Measurements from ENCODE around the gene FITM1. TPM values are rescaled to one million over a fixed set of nuclear protein-coding genes. Genes with fewer than 3 reads are reported as not detected.

FITM1 gene
- total RNA-seq, 2 donors from 2014 or later = 74.3 to 180 TPM

DNA sequence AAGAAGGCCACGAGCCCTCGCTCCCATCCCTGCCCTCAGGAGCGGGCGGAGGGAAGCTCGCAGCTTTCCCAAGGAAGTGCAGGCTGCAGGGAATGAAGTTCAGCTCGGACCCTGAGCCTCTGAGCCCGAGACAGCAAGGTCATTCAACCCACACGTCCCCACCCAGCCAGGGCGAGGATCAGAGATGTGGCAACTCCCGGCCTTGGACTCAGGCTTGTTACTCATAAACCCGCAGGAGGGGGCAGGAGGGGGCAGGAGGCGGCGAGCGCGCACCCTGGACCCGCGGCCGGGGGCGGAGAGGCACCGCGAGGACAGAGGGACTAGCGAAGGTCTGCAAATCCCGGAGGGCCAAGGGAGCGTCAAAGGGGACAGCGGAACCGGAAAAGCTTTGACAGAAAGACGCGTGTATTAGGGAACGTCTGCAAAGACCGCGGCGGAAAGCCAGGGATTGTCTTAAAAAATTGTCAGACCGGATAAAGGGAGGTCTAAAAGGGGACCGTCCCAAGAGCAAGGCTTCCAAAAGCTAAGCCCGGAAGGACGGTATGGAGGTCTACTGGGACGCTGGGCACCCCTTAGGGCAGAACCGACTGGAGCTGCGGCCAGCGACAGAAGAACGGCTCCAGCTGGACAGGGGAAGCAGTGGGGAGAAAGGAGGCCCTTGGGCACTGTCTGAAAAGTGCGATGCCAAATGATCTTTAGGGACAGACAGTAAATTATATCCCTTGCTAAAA lies 16.5 kb upstream of the FITM1 start:
- Histone ChIP-seq H3K4me1 (peaks cover 0 to 25% of the 10 kb centered on the region in 2 donors), H3K9me3 (no peaks in the 10 kb centered on the region), H3K27me3 (no peaks in the 10 kb centered on the region), H3K36me3 (peaks cover 20% of the 10 kb centered on the region), H3K4me3 (peak overlapping the region; percentile 66 to 69), H3K27ac (peak overlapping the region; percentile 95 to 98)
- peak; percentile 96 for DNase-seq (ENCODE audit: low spot score)
- TF ChIP-seq, protein P1, sequence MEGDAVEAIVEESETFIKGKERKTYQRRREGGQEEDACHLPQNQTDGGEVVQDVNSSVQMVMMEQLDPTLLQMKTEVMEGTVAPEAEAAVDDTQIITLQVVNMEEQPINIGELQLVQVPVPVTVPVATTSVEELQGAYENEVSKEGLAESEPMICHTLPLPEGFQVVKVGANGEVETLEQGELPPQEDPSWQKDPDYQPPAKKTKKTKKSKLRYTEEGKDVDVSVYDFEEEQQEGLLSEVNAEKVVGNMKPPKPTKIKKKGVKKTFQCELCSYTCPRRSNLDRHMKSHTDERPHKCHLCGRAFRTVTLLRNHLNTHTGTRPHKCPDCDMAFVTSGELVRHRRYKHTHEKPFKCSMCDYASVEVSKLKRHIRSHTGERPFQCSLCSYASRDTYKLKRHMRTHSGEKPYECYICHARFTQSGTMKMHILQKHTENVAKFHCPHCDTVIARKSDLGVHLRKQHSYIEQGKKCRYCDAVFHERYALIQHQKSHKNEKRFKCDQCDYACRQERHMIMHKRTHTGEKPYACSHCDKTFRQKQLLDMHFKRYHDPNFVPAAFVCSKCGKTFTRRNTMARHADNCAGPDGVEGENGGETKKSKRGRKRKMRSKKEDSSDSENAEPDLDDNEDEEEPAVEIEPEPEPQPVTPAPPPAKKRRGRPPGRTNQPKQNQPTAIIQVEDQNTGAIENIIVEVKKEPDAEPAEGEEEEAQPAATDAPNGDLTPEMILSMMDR (IDR thresholded peaks at IDR 0.05) = peak in 1 of 2 donors; percentile 7

DNA sequence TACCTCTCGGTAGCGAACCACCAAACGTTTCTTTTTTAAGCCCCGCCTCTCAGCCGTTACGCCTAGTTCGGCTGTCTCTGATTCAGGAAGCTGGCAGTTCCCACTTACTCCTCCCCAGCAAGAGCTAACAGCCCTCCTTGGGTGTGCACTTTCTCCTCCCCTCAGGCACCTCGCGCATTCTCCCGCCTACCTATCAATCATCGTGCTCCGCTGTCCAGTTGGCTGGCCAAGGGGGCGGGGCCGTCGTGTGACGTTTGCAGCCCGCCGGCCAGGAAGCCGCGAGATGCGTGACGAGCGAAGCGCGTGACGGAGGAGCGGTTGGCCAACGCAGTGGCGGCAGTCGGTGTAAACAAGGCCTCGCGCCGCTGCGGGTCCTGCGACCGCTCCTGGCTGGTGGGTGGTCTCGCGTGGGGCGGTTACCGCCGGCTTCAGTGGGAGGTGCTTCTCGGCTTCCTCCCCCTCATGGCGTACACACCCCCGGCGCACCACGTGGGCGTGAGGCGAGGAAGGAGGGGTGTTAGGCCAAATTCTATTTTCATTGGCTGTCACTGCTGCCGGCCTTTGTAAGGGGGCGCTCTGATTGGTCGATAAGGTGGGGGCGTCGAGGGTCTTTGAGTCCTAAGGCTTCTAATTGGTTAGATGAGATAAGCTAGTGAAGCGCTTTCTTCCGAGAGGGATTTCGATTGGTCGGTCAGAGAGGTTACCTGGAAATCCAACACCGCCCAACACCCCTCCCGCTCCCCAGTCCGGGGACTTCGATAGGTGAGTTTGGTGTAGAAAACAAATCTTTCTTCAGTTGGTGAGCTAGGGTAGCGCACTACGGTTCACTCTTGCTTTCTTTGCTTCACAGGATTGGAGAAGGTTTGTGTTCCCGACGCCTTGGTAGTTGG lies 15.7 kb upstream of the FITM1 start, which contains the start of the genes DCAF11 and NRL:
Gene DCAF11 (plus strand): TSS at position 246 of the 890 bp plus-strand sequence. CDS start 818 bp downstream, outside the sequence.
Gene NRL (minus strand): TSS at position 418 of the 890 bp plus-strand sequence. CDS start 32,101 bp downstream, outside the sequence.
- H3K36me3 ChIP-seq = peaks cover 28% of the 10 kb centered on the region
- peaks cover 0 to 22% of the 10 kb centered on the region in 2 donors for H3K4me1 ChIP-seq
- peak; percentile 99 for DNase-seq (ENCODE audit: low spot score)
- TF ChIP-seq, protein P1 (IDR thresholded peaks at IDR 0.05) = no peak
- no peaks in the 10 kb centered on the region for H3K27me3 ChIP-seq
- no peaks in the 10 kb centered on the region for H3K9me3 ChIP-seq
- peak within 1 kb of the TSS; percentile 95 to 98 for H3K27ac ChIP-seq
- peak within 1 kb of the TSS; percentile 66 to 69 for H3K4me3 ChIP-seq

DNA sequence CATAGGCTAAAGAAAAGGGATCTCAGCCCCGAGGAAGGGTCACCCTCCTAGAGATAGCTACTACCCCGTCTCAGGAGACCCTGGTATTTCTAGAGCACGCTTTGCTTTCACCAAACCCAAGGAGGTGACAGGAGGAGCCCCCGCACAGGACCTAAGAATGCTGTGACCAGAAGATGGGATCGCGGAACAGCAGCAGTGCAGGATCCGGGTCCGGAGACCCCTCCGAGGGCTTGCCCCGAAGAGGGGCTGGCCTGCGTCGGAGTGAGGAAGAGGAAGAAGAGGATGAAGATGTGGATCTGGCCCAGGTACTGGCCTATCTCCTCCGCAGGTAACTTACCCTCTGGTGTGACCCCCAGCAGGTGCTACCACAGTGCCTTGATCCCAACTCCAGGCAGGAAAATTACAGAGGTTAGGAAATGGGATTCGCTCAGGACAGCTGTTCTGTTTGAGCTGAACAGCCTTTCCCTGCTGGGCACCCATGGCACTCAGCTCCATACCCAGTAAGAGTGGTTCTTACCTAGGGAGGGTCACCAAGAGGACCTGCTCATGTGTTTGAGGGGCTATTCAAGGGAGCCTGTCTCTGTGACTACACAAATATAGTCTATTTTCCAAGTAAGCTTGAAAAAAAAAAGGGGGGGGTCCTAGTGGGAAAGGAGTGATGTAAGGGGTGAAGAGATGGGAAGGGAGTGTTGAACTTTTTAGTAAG lies 14.9 kb upstream of the FITM1 start:
- no peak for DNase-seq (ENCODE audit: low spot score)
- Histone ChIP-seq H3K27ac (peak overlapping the region; percentile 95 to 98), H3K9me3 (no peaks in the 10 kb centered on the region), H3K27me3 (no peaks in the 10 kb centered on the region), H3K36me3 (peaks cover 36% of the 10 kb centered on the region), H3K4me3 (peak overlapping the region; percentile 66 to 69), H3K4me1 (peaks cover 0 to 22% of the 10 kb centered on the region in 2 donors)
- TF ChIP-seq, protein P1 (IDR thresholded peaks at IDR 0.05) = no peak

DNA sequence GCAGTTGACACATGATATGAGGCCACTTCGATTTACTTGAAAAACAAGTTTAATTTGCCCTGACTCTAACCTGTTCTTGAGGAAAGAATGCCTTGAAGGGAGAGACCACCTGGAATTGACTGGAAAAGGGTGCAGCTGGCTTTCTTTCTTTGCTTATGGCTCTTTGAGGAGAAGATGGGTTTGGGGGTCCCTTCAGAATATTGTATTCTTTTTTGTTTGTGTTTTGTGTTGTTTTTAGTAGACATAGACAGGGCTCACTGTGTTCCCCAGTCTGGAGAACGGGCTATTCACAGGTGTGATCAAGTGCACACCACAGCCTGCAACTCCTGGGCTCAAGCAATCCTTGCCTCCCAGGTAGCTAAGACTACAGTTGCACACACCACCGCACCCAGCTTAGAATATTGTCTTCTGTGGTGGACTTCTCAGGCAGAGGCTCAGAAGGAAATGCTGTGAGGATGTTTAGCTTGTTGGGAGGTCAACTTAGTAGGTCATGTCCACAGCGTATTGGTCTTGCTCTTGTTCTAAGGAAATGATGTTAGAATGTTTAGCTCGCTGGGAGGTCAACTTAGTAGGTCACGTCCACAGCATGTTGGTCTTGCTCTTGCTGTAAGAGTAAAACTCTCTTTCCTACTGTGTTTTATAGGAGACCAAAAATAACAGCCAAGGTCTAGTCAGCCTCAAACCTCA lies 14.2 kb upstream of the FITM1 start:
- Histone ChIP-seq H3K9me3 (no peaks in the 10 kb centered on the region), H3K4me3 (peak overlapping the region in 1 of 2 donors; percentile 69), H3K27ac (peak overlapping the region in 1 of 2 donors; percentile 98), H3K27me3 (no peaks in the 10 kb centered on the region), H3K4me1 (peaks cover 0 to 22% of the 10 kb centered on the region in 2 donors), H3K36me3 (peaks cover 43% of the 10 kb centered on the region)
- no peak for DNase-seq (ENCODE audit: low spot score)
- TF ChIP-seq, protein P1 (IDR thresholded peaks at IDR 0.05) = no peak

DNA sequence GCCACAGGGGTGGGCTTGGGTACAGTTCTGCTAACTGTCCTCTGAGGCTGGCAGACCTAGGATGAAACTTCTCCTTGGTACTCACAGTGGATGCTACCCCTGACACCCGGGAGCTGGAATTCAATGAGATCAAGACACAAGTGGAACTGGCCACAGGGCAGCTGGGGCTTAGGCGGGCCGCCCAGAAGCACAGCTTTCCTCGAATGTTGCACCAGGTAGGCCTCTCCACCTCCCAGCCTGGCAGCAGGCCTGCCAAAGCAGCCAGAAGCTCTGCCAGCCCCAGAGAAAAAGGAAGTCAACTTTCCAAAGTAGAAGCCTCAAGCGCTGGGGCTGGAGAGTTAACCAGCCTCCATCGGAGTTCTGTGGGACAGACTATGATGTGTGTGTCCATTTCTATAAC lies 13.3 kb upstream of the FITM1 start:
- H3K36me3 ChIP-seq = peaks cover 52% of the 10 kb centered on the region
- peaks cover 0 to 22% of the 10 kb centered on the region in 2 donors for H3K4me1 ChIP-seq
- TF ChIP-seq, protein P1 (IDR thresholded peaks at IDR 0.05) = no peak
- H3K27ac ChIP-seq = no peak overlapping the region
- no peaks in the 10 kb centered on the region for H3K9me3 ChIP-seq
- H3K4me3 ChIP-seq = no peak overlapping the region
- DNase-seq (ENCODE audit: low spot score) = no peak
- H3K27me3 ChIP-seq = no peaks in the 10 kb centered on the region

Measured in right atrium auricular region (tissue), 2 donors.